Mucosa of stomach (tissue), 1 donor: ENCODE measurements around the gene SLC27A2.

Experiments used
- H3K27me3 ChIP-seq: one replicate; pipeline ENCODE4 v1.7.0; 2013; ENCODE audit warnings: mild to moderate bottlenecking, low read length; ENCODE audit not compliant: control insufficient read depth, insufficient read depth
- H3K36me3 ChIP-seq: one replicate; pipeline ENCODE4 v1.7.0; 2013; ENCODE audit warnings: low read length; ENCODE audit not compliant: control insufficient read depth, insufficient read depth
- H3K4me1 ChIP-seq: one replicate; pipeline ENCODE4 v1.7.0; 2013; ENCODE audit warnings: mild to moderate bottlenecking, low read length; ENCODE audit not compliant: control insufficient read depth, insufficient read depth
- H3K4me3 ChIP-seq: one replicate; pipeline ENCODE4 v1.7.0; 2013; ENCODE audit warnings: low read length
- H3K9ac ChIP-seq: one replicate; pipeline ENCODE4 v1.7.0; 2013; ENCODE audit warnings: mild to moderate bottlenecking, low read length, moderate library complexity
- H3K9me3 ChIP-seq: one replicate; pipeline ENCODE4 v1.7.0; 2013; ENCODE audit warnings: mild to moderate bottlenecking, low read length, moderate library complexity; ENCODE audit not compliant: control insufficient read depth
- donor health status: Pancreatic carcinoma.

SLC27A2 gene

GRCh38 chr15:50232791-50233190, 50.8 kb downstream of the SLC27A2 start:
- H3K36me3 ChIP-seq = no peaks in the 10 kb centered on the region
- H3K4me1 ChIP-seq = no peaks in the 10 kb centered on the region
- H3K9me3 ChIP-seq = no peaks in the 10 kb centered on the region
- no peaks in the 10 kb centered on the region for H3K27me3 ChIP-seq
- H3K9ac ChIP-seq = no peak overlapping the region
- no peak overlapping the region for H3K4me3 ChIP-seq

GRCh38 chr15:50233192-50233736, 51.3 kb downstream of the SLC27A2 start:
- H3K9ac ChIP-seq = no peak overlapping the region
- no peak overlapping the region for H3K4me3 ChIP-seq
- H3K36me3 ChIP-seq = no peaks in the 10 kb centered on the region
- no peaks in the 10 kb centered on the region for H3K4me1 ChIP-seq
- H3K9me3 ChIP-seq = no peaks in the 10 kb centered on the region
- H3K27me3 ChIP-seq = no peaks in the 10 kb centered on the region

- Histone ChIP-seq H3K27me3 (no peaks in the 10 kb centered on the region), H3K9ac (no peak overlapping the region)
Observed at GRCh38 chr15:50234764-50235163, 52.8 kb downstream of the SLC27A2 start.

GRCh38 chr15:50235794-50236193, 53.8 kb downstream of the SLC27A2 start:
- Histone ChIP-seq H3K9me3 (no peaks in the 10 kb centered on the region), H3K36me3 (no peaks in the 10 kb centered on the region), H3K27me3 (no peaks in the 10 kb centered on the region), H3K4me1 (no peaks in the 10 kb centered on the region), H3K4me3 (no peak overlapping the region), H3K9ac (no peak overlapping the region)

More at GRCh38 chr15:50234764-50235163, 52.8 kb downstream of the SLC27A2 start:
- H3K4me3 ChIP-seq = no peak overlapping the region
- no peaks in the 10 kb centered on the region for H3K9me3 ChIP-seq
- no peaks in the 10 kb centered on the region for H3K4me1 ChIP-seq
- H3K36me3 ChIP-seq = no peaks in the 10 kb centered on the region

- no peaks in the 10 kb centered on the region for H3K36me3 ChIP-seq
- no peaks in the 10 kb centered on the region for H3K9me3 ChIP-seq
- H3K4me3 ChIP-seq = no peak overlapping the region
- no peaks in the 10 kb centered on the region for H3K27me3 ChIP-seq
- H3K4me1 ChIP-seq = no peaks in the 10 kb centered on the region
- no peak overlapping the region for H3K9ac ChIP-seq
Observed at GRCh38 chr15:50236433-50236832, 54.4 kb downstream of the SLC27A2 start.

GRCh38 chr15:50238255-50238654, 56.3 kb downstream of the SLC27A2 start:
- H3K36me3 ChIP-seq = no peaks in the 10 kb centered on the region
- no peaks in the 10 kb centered on the region for H3K9me3 ChIP-seq
- no peak overlapping the region for H3K9ac ChIP-seq
- H3K4me3 ChIP-seq = no peak overlapping the region
- H3K27me3 ChIP-seq = no peaks in the 10 kb centered on the region
- no peaks in the 10 kb centered on the region for H3K4me1 ChIP-seq

- Histone ChIP-seq H3K4me1 (no peaks in the 10 kb centered on the region), H3K27me3 (no peaks in the 10 kb centered on the region), H3K4me3 (no peak overlapping the region), H3K9me3 (no peaks in the 10 kb centered on the region), H3K36me3 (no peaks in the 10 kb centered on the region), H3K9ac (no peak overlapping the region)
Observed at GRCh38 chr15:50241684-50242450, 59.9 kb downstream of the SLC27A2 start.

GRCh38 chr15:50244153-50244552, 62.2 kb downstream of the SLC27A2 start:
- Histone ChIP-seq H3K9ac (no peak overlapping the region), H3K4me1 (peaks cover 8% of the 10 kb centered on the region), H3K36me3 (no peaks in the 10 kb centered on the region), H3K4me3 (no peak overlapping the region), H3K9me3 (no peaks in the 10 kb centered on the region), H3K27me3 (no peaks in the 10 kb centered on the region)

- no peaks in the 10 kb centered on the region for H3K27me3 ChIP-seq
- H3K4me3 ChIP-seq = no peak overlapping the region
- no peaks in the 10 kb centered on the region for H3K9me3 ChIP-seq
- no peaks in the 10 kb centered on the region for H3K36me3 ChIP-seq
- no peak overlapping the region for H3K9ac ChIP-seq
- H3K4me1 ChIP-seq = peaks cover 8% of the 10 kb centered on the region
Observed at GRCh38 chr15:50244959-50245624, 63.1 kb downstream of the SLC27A2 start.

GRCh38 chr15:50246631-50247030, 64.6 kb downstream of the SLC27A2 start:
- H3K4me1 ChIP-seq = peaks cover 8% of the 10 kb centered on the region
- H3K36me3 ChIP-seq = no peaks in the 10 kb centered on the region
- no peaks in the 10 kb centered on the region for H3K27me3 ChIP-seq
- no peak overlapping the region for H3K9ac ChIP-seq
- no peaks in the 10 kb centered on the region for H3K9me3 ChIP-seq
- H3K4me3 ChIP-seq = no peak overlapping the region

GRCh38 chr15:50247819-50248655, 66.0 kb downstream of the SLC27A2 start:
- peaks cover 4% of the 10 kb centered on the region for H3K27me3 ChIP-seq
- no peak overlapping the region for H3K9ac ChIP-seq
- H3K4me3 ChIP-seq = no peak overlapping the region
- no peaks in the 10 kb centered on the region for H3K9me3 ChIP-seq
- H3K4me1 ChIP-seq = peaks cover 8% of the 10 kb centered on the region
- H3K36me3 ChIP-seq = no peaks in the 10 kb centered on the region
